Activated T-helper 1 cell treated with Interleukin-2 at 50 U/mL for 16 hours (primary cell): ENCODE results near the gene SIX5.
"Not testable (repeated sequence)": the region's sequence is repeated elsewhere in the genome, so short reads cannot be mapped to it uniquely, and the experiment has no call there.

Experiments
- DNase-seq: peaks from one replicate; pipeline ENCODE4 v3.0.0-alpha.2; 2020; ENCODE audit warnings: low read depth

SIX5 gene

GRCh38 chr19:45768984-45769782, at the start of gene SIX5:
SIX5 (minus strand) TSS chr19:45769252; CDS start chr19:45768844, 408 bp downstream.
- DNase-seq, result peak; percentile 86

GRCh38 chr19:45817725-45818301, 48.8 kb upstream of the SIX5 start:
- no peak for DNase-seq

DNA sequence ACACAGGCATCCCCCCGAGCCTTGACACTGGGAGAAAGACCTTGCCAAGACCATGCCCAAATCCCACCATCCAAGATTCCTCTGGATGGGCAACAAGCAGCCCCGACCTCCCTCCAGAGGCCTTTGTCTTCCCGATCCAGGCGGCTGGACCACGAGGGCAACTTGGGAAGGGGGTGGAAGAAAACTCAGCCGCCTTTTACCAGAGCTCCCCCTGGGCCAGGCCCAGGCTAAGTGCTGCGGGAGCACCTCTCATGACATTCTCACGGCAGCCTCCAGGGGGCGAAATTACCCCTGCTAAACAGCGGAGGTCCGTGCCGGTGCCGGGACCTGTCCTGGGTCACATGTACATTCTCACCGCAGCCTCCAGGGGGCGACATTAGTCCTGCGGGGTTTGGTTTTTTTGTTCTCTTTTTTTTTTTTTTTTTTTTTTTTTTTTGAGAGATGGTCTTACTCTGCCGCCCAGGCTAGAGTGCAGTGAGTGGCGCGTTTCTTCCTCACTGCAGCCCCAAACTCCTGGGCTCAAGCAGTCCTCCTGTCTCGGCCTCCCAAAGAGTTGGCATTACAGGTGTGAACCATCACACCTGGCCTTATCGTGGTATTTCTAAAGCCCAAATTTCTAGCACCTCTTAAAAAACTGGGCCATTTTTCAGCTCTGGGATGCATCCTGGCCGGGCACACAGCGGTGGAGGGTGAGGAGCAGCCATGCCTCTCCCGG, 48.1 kb upstream of the SIX5 start:
- peak; percentile 91 for DNase-seq

DNA sequence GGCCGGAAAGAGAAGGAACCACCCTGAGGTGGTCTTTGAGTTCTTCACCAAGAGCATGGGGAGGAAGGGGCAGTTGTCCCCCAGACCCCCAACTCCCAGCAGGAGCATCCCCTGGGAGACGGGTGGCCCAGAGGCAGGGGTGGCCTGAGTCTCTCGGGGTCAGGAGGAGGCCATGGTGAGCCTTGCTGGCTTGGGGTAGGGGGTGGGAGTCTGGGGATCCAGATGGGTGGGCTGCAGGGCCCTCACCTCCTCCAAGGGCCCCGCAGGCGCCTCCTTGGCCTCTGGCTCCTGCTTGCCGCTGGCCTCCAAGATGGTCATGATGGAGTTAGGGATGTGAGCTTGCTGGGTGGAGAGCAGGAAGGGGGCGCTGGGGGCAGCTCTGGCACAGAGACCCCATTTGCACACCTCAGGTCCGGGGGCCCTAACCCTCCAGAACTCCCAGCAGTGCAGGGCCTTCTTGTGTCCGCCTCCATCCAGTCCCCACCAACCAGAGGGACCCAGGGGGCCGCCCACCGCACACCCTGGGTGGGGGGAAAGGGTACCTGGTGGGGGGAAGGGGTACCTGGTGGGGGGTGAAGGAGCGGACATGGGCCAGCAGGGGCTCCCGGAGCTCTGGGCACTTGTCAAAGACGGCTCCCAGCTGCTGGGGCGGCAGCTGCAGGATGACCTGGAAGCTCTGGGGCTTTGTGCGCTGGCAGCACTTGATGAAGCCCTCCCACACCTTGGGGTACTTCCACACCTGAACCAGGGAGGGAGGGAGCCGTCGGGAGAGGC, 47.4 kb upstream of the SIX5 start:
- DNase-seq, result no peak

- DNase-seq, result no peak
Observed at GRCh38 chr19:45815481-45816216, 46.6 kb upstream of the SIX5 start.

GRCh38 chr19:45814851-45815480, 45.9 kb upstream of the SIX5 start, which contains the start of gene RSPH6A:
RSPH6A (minus strand) TSS chr19:45815308; CDS start chr19:45815176, 132 bp downstream.
- no peak for DNase-seq

- DNase-seq, result no peak
Observed at GRCh38 chr19:45814166-45814780, 45.2 kb upstream of the SIX5 start.

GRCh38 chr19:45812297-45812696, 43.2 kb upstream of the SIX5 start:
- DNase-seq, result no peak

GRCh38 chr19:45809643-45810159, 40.6 kb upstream of the SIX5 start:
- no peak for DNase-seq

GRCh38 chr19:45805719-45806118, 36.7 kb upstream of the SIX5 start:
- DNase-seq, result no peak

- no peak for DNase-seq
Observed at GRCh38 chr19:45804959-45805230, 35.8 kb upstream of the SIX5 start.

DNA sequence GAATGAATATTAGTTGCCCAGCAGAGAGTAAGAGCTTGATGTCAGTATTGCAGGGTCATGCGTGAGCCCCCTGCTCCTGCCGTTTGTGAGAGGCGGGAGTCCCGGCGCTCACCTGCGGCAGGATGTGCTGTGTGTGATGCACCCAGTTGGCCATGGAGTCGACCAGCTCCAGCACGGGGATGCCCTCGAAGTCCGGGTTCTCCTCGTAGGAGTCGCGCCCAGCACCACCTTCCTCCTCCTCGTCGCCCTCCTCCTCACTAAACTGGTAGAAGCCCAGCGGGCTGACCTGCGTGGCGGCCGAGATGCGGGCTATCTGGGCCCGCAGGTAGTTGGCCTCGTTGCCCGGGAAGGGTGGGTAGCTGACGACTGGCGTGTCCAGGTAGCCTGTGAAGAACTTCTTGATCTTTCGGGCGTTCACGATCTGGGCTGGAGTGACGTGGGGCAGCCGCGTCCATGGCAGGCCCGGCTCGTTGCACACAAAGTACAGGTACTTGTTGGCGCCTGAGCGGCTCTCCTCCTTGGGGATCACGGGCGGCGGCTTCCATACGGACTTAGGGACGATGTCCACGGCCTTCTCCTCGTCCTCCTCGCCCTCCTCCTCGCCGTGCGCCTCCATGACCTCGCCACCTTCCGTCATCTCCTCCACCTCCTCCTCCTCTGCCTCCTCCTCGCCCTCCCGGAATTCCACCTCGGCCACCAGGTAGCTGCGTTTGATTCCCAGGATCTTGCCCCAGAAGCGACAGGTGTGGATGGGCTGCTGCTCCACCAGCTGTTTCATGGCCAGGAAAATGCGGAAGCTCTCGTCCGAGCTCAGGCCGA, 35.3 kb upstream of the SIX5 start:
- no peak for DNase-seq

DNA sequence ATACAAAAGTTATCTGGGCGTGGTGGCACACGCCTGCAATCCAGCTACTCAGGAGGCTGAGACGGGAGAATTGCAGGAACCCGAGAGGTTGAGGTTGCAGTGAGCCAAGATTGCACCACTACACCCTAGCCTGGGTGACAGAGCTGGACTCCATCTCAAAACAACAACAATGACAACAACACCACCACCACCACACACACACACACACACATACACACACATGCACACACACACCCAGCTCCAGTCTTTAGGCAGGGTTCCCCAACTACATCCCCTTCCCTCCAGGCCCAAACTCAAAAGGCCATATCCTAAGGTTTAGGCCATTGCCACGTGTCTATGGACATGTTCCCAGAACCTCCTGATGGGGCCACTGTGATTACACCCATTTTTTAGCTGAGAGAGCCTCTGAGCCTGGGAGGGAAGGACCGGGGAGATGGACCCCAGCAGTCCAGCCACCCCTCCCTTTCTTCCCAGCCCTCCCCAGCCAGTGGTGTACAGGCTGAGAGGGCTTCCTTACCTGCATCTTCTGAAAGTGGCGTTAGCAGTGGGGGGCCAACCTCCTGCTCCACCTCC, 32.6 kb upstream of the SIX5 start:
- DNase-seq, result no peak

- no peak for DNase-seq
Observed at GRCh38 chr19:45800070-45800553, 31.1 kb upstream of the SIX5 start.

DNA sequence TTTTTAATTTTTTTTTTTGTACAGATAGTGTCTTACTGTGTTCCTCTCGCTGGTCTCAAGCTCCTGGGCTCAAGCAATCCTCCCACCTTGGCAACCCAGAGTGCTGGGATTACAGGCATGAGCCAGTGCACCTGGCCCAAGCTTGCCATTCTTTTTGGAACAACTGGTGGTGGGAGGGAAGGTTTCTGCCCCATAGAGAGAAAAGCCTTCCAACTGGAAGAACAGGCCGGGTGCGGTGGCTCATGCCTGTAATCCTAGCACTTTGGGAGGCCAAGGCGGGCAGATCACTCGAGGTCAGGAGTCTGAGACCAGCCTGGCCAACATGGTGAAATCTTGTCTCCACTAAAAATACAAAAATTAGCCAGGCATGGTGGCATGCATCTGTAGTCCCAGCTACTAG, 30.5 kb upstream of the SIX5 start:
- not testable (repeated sequence) for DNase-seq

- DNase-seq, result peak; percentile 31
Observed at GRCh38 chr19:45798995-45799517, 30.0 kb upstream of the SIX5 start.

DNA sequence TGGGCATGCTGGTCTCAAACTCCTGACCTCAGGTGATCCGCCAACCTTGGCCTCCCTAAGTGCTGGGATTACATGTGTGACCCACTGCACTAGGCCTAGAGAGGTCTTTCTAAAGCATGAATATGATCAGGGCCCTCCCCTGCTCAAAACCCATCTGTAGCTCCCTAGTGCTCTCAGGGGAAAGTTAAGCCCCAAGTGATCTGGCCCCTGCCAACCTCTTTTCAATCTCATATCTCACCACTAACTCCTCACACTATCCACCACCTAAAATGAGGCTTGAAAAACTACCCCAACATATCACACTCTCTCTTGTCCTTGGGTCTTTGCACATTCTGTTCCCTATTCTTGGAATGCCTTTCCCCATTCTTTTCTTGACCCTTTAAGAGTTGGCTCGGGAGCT, 25.6 kb upstream of the SIX5 start:
- no peak for DNase-seq

- no peak for DNase-seq
Observed at GRCh38 chr19:45793876-45794275, 24.8 kb upstream of the SIX5 start.

- DNase-seq, result no peak
Observed at GRCh38 chr19:45793178-45793564, 24.1 kb upstream of the SIX5 start.
